ENCODE results near the gene SLAMF7.
"Not testable (repeated sequence)": the region's sequence is repeated elsewhere in the genome, so short reads cannot be mapped to it uniquely, and the experiment has no call there.

SLAMF7 gene

DNA sequence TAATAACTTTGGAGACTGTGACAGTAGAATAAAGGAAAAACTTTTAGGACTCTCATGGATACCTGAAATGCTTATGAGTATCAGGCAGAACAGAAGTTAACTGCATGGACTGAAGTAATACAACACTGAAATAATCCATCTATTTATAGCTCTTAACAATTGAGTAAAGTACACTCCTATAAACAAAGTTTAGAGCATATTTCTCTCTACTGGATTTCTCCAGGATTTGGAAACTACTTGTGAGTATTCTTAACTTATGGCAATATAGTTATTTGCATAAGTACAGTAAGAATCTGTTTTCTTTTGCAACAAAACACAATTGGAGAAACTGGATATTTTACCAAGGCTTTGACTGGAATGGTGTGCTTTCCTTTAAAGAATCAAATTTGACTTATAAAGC is 17.6 kb upstream of the SLAMF7 start:
- DNase-seq: no peak

DNA sequence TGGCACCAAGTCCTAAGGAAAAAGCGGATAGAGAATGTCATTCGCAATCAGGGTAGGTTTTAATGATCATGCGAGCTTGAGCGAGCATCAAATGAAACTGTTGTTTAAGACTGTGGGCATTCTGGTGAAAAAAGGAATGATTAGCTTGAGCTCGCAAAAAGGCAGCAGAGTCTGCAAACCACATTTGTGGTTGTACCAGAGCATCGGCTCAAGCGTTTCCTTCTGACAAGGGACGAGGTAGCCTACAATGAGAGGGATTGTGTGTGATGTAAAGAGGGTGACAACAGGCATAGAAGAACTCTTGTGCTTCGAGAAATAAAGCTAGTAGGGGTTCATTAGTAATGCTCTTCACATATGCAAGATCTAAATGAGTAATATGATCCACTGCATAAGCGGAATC is 16.3 kb upstream of the SLAMF7 start:
- DNase-seq: no peak

DNA sequence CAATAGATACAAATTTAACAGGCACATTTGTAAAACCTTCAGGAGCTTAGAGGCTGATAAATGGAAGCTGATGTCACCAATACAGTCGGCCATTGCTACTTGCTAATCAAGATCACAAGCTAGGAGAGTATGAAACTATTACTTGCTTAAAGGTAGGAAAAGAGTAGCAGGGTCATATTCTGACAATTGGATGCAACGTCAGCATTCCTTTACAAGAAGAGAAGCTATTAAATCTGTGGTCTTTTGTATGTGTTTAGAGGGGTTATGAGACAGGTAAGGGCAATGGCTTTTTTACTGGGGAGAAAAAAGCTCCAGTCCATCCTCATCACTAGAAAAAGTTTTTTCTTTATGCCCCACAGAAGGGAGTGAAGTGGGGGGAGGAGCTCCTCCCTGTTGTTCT is 15.7 kb upstream of the SLAMF7 start:
- DNase-seq: no peak

DNA sequence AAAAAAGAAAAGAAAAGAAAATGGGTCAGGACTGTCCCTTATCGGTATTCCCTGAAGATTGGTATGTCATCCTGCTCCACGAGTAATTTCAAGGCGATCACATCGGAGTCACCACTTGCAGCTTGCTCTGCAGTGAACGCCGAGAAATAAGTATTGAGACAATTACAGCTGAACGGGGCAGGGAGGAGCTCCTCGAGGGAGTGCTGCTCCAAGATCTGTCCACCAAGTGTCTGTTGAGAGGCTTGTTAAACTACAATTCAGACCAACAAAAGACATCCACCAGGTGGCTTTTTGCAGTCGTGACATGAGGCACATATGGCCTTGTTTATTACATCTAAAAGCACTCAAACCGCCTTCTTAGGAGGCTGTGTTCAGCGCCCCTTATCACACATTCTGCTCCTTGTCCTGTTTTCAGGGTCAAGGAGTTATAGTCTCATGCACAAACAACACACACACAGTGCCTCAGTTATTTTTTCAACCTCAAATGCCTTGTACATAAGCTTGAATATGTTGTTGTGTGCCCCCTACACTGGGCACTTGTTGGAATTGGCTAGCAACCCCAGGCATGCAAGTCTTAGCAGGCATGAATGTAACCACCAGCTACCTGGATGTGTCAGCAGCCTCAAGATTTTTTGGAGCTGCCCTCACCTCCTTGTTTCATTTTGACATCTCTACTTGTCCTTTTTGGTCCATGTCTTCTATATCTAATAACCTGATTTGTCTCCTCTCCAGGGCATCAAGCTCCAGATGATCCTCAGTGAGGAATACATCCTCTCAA is 14.4 kb upstream of the SLAMF7 start:
- DNase-seq: no peak

DNA sequence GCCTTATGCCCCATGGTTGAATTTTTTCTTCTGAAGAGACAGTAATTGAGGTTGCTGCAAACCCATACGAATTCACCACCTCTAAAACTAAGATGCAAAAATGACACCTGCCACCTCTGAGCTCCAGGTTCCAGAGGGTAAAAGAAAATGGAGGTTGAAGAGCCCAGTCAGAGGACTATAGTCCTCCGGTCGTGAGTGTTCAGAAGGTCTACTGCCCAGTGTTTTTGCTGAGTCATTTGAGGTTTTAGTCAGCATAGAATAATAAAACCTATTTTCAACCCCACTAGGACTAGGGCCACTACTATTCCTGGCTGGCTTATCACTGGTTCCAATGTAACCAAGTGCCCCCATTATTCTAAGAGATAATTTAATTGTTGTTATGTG is 12.9 kb upstream of the SLAMF7 start:
- no peak for DNase-seq

DNA sequence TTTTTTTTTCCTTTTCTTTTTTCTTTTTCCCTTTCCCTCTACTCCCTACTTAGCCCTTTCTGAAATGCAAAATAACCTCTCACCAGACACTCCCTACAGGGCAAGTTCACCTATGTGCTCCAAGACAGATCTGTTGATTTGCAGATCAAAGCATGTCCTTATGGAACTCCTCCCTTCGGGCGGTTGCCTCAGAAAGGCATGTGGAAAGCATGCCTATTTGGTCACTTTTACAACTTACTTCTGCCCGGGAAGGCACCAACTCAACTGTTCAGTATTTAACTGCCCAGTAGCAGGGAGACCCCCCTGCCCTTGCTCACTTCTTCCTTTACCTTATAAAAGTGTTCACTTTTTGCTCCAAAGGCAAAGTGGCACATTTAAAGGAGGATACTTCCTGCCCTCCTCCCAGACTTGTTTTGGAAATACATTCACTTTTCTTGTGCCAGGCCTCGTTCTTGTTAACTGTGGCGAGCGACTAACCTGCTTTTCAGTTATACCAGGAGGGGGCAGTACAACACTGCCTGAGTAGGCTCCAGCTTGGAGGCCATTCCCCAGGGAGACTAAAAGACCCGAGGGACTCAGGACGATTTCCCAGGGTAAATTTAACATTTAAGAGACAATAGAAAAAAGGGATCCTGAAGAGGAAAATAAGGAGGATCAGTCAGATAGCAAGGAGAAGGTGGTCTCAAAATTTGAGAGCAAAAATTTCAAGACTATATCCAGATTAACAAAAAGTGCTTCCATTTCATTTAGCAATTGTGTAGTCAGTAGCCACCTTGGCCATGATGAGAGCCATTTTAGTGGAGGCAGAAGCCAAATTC is 12.3 kb upstream of the SLAMF7 start:
- DNase-seq: peak; percentile 42

DNA sequence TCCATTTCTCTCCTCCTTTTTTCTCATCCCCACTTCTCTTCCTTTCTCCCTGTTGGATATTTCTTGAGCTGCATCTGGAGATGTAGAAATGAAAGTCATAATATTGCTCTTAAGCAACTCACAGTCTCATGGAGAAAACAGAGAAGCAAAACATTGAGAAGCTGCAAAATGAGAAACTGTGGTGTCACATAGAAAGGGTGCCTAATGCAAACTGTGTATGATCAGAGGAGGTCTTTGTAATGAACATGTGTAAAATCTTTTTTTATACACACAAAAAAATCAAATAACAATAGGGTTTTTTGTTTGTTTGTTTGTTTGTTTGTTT is 11.8 kb upstream of the SLAMF7 start:
- no peak for DNase-seq

DNA sequence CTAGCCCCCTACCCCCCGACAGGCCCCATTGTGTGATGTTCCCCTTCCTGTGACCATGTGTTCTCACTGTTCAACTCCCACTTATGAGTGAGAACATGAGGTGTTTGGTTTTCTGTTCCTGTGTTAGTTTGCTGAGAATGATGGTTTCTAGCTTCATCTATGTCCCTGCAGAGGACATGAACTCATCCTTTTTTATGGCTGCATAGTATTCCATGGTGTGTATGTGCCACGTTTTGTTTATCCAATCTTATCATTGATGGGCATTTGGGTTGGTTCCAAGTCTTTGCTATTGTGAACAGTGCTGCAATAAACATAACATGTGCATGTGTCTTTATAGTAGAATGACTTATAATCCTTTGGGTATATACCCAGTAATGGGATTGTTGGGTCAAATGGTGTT is 7.5 kb upstream of the SLAMF7 start:
- not testable (repeated sequence) for DNase-seq

DNA sequence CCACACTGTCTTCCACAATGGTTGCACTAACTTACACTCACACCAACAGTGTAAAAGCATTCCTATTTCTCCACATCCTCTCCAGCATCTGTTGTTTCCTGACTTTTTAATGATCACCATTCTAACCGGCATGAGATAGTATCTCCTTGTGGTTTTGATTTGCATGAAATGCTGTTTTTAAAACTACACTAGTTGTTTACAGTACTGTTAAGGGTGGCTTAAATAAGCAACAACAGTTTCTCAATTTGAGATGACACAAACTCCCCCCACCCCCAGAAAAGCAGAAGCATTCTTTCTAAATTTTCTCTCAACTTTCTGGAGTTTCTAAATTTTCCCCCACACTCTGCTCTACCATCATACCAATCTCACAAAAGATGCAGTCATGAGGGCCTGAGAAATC is 7.1 kb upstream of the SLAMF7 start:
- DNase-seq: no peak

DNA sequence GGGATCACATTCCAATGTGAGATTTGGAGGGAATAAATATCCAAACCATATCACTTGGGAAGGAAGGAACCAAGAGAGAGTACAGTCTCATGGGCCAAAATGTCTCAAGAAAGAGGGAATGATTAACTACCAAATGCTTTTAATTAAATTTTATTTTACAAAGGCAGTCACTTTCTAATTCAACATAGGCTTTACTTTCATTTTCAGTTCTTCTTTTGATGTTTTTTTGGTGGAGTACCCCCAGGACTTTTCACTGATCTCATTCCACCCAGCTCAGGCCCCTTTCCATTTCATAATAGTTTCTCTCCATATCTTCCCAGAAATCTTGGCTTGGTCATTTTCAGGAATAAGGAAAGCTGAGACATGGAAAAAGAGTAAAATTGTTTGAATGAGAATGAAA is 5.1 kb upstream of the SLAMF7 start:
- DNase-seq: no peak

DNA sequence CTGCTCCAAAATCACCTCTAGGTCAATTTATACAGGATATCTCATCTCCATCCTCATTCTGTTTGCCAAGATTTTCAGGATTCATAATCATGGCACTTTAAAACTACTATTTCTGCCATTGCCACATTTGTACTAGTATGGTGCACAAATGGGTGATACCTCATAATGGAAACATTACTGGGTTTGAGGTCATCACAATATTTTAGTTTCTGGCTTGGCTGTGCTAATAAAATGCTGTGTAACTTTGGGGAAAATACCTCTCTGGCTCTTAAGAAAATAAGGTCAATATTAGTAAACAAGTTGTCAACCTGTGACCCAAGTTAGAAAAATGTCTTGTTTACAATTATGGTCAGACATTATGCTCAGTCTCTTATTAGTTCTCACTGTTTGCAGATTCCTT is 4.7 kb upstream of the SLAMF7 start:
- no peak for DNase-seq

DNA sequence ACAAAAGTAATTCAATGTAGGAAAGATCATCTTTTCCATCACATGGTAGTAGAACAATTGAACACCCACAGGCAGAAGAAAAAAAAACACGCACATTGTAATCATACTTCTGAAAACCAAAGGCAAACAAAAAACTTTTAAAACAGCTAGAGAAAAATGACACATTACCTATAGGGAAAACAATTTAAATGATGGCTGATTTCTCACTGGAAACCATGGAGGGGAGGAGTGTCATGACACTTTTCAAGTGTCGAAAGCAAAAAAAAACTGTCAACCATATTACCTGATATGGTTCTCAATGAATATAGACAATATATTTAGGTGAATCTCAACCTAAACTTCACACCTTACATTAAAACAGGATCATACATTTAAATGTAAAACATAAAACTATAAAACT is 776 bp upstream of the SLAMF7 start:
- DNase-seq: no peak

DNA sequence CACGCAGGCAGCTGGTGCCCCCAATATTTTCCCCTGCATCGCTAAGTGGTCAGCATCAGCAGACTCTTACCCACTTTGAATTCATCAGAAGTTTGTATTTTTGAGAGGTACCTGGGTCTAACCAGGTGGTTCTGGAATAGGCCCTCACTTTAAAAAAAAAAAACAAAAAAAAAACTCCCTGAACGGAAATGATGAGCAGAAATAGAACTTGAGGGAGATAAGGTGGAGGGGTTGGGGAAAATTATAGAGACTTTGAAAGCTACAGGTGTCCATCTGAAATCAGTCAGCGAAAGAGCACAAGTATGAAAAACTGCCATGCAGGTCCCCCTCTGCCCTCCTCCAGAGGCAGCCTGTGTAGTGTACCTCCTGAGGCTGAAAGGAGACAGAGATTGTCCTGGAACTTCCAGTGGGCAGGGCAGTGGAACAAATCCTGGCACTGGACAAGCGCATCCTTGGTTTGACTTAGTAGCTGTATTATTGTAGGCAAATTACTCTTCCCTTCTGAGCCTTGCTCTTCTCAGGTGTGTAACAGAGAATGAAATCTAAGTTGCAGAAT is 1.2 kb downstream of the SLAMF7 start:
- no peak for DNase-seq

DNA sequence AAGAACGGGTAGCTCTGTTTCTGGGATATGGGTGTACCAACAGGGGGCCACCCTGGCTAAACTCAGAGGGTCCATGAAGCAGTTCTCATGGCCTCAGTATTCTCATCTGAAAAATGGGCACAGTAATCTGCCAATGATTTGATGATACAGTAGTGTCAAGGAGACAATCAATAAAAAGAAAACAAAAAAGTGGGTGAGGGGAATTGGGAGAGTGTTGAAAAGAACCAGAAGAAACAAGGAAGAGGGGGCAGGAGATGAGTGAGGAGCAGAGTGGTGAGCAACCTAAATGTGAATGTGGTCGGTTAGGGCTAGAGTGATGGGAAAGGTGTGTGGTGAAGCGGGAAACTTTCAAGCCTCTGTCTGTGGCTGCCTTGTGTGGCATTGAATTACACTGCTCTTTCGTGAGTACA is 2.0 kb downstream of the SLAMF7 start:
- DNase-seq: no peak

DNA sequence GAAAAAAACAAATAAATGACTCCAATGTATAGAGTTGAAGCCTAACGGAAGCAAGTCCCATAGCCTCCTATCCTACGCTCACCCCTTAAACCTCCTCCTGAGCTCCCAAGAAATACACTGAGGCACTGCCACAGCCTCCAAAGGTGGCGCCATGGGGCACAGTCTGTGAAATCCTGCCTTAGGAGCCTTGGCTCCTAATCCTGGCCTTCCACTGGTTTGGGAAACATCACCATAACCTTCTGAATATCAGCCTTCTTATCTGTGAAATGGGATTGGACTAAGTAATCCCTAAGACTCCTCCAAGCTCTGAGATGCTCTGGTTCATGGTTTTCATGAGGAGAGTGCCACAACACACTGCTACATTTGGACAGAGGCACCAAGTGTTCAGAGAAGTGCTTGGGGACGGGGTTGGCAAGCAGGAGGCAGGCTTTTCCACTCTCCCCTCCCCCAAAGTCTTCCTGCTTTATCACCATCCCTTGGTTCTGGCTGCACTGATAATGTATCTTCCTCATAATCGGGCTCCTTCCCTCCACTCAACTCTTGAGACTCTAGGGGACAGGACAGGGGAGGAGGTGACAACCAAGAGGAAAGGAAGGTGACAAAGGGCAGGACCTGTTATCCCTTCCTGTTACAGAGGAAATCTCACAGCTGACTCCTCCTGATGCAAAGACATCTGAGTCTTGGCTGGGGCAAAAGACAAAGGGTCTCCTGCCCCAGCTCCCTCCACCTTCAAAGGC is 2.7 kb downstream of the SLAMF7 start:
- DNase-seq: no peak

DNA sequence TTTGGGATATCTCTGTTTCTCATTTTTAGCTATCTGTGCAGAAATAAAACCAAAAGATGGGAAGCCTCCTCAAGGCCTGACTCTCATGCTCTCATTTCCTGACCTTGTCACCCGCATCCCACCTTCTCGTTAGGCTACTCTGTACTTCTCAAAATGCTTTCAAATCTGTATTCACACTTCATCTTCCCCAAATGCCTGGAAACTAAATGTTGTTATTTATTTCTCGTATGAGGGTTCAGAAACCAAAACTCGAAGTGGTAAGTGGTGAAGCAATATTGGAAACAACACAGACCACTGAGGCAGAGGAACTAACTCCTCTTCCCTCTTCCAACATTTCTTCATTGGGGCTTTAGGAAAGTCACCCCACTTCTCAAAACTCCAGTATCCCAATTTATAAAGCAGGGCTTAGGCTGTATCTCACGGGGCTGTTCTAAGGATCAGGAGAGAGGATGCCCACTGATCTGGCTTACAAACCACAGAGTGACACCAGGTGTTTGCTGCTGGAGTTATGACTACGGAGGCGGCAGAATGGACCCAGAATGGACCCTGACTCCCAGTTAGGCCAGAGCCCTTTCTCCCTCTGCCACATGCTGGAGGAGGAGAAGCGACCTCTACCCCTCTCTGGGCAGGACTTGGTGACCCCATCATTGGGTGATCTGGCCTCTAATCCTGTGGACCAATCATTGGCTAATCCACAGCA is 3.5 kb downstream of the SLAMF7 start:
- no peak for DNase-seq

DNA sequence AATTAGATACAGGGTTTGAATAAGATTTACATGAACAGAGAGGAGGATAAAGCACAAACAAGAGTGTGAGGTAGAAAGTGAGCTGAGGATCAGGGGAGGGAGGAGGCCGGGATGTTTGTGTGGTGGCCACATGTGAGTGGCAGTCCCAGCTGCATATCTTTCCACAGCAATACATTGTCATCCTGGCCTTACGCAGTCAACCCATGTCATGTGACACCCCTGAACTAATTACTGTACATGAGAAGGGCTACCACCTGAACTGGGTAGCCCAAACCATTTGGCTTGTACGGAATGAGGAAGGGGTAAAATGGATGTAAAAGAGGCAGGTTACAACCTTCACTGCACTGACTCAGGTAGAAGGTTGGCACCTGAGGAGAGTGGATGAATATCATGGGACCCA is 4.2 kb downstream of the SLAMF7 start:
- no peak for DNase-seq

DNA sequence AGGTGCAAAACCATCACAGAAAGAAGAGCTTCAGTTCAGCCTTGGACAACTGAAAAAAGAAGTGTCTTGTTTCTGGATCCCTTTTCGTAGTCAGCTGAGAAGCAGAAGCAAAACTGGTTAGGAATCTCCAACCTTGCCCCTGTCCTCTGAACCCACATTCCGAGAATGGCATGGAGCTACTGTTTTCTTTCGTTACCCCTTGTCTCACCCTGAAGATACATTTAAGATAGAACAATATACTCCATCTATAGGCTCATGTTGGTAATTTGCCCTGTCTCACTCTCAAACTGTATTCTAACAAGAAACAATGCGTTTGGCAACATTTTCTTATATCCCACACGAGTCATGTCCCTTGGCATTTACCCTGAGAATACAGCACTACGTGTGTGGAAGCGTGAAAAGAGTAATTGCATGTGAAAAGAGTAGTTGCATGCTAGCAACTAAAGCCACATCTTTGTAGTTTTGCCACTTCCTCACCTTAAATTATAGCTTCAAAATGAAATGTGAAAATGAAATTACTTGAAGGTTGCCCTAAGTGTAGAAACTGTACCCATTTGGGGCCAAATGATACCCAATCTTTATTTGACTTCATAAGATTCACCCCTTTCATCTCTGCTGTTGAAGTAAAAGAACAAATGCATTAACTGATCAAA is 5.3 kb downstream of the SLAMF7 start:
- no peak for DNase-seq

DNA sequence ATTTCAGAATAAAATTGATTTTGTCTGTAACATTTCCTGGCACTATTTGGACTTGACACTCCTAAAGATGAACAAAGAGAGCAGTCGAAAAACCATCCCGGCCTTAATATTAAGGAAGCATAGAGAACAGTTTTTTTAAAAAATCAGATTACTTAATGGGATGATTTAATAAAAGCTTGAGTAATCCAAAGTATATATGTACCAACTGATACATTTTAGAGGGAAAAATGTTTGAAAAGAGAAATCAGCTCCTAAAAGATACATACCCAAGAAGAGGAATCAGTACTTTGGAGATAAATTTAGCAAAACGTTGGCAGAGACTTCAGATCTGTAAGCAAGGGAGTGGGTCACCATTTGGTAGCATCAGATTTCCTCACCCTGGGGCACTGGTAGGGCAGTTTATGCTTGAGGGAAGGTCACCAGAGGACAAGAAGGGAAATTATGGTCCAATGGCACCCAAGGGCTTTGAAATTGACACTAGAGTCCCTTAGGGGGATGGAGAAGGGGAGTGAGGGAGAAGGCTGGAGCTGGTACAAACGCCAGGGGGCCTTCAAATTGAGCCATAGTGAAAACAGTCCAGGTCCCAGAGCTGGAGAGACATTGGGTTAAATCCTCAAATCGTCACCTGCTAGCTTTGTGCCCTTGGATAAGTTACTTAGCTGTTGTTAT is 5.9 kb downstream of the SLAMF7 start:
- no peak for DNase-seq

DNA sequence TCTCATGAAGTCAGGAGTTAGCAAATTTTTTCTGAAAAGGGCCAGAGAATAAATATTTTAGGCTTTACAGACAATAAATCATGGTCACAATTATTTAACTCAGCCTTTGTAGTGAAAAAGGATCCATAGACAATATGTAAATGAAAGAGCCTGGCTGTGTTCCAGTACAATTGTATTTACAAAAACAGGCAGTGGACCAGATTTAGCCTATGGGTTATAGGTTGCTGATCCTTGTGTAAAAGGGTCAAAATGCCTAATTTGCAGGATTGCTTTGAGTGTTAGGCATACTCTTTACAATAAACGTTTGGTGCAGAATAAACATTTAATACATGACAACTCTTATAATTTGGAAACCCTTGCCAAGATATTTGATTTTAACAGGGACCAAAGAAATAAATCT is 6.5 kb downstream of the SLAMF7 start:
- DNase-seq: no peak

DNA sequence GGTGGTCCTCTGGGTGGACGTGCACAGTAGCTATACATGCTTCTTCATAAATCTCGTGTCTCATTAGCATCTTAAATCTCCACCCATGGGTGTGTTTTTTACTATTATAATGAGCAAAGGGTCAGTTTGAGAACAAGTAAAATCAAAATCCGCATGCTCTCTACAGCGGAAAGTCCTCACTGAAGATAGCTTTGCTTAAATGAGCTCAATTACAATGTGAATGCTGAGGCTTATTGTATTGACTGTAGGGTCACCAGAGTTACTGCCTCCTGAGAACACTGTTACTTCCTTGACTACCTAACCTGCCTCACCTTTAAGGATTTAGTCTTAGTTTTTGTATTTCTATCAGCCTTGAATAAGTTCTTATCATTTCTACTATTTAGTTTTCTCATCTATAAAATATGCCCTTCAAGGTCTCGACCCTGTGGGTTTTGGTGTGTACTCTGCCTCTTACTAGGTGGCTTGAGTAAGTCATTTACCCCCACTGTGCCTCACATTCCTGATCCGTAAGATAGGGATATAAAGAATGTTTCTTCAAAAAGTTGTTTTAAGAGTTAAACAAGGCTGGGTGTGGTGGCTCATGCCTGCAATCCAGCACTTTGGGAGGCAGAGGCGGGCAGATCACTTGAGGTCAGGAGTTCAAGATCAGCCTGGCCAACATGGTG is 7.9 kb downstream of the SLAMF7 start:
- no peak for DNase-seq

All from femur (tissue), 1 donor.